C1 segment of cervical spinal cord (tissue), 14 donors: ENCODE data around the gene WNT9B.

Experiments used
- DNase-seq, 14 donors: peaks; one replicate each; lab custom pipeline; 2025; lab: John Stamatoyannopoulos, UW

The WNT9B gene

GRCh38 chr17:46853896-46854444 lies 2.6 kb downstream of the WNT9B start:
- DNase-seq = no peak

GRCh38 chr17:46854515-46854914 lies 3.1 kb downstream of the WNT9B start:
- DNase-seq = no peak

GRCh38 chr17:46854948-46855347 lies 3.6 kb downstream of the WNT9B start:
- no peak for DNase-seq

- no peak for DNase-seq
Measured at GRCh38 chr17:46857600-46857999, 6.2 kb downstream of the WNT9B start.

GRCh38 chr17:46859996-46860395 lies 8.6 kb downstream of the WNT9B start:
- no peak for DNase-seq

GRCh38 chr17:46862949-46863348 lies 11.6 kb downstream of the WNT9B start:
- DNase-seq = no peak

- DNase-seq = no peak
Measured at GRCh38 chr17:46863383-46864121, 12.2 kb downstream of the WNT9B start.

- no peak for DNase-seq
Measured at GRCh38 chr17:46865100-46865499, 13.7 kb downstream of the WNT9B start.

- DNase-seq = no peak
Measured at GRCh38 chr17:46866325-46866724, 14.9 kb downstream of the WNT9B start.

GRCh38 chr17:46866747-46867146 lies 15.4 kb downstream of the WNT9B start:
- no peak for DNase-seq

- no peak for DNase-seq
Measured at GRCh38 chr17:46868689-46869187, 17.4 kb downstream of the WNT9B start.

GRCh38 chr17:46869296-46869695 lies 17.9 kb downstream of the WNT9B start:
- DNase-seq = no peak

- DNase-seq = no peak
Measured at GRCh38 chr17:46869975-46870803, 18.8 kb downstream of the WNT9B start.

GRCh38 chr17:46872421-46872820 lies 21.0 kb downstream of the WNT9B start:
- DNase-seq = no peak

GRCh38 chr17:46873941-46874645 lies 22.7 kb downstream of the WNT9B start:
- no peak for DNase-seq

- no peak for DNase-seq
Measured at GRCh38 chr17:46874906-46875305, 23.5 kb downstream of the WNT9B start.

GRCh38 chr17:46875849-46876352 lies 24.5 kb downstream of the WNT9B start:
- no peak for DNase-seq

- peak in 1 of 14 donors; percentile 91 for DNase-seq
Measured at GRCh38 chr17:46876353-46876887, 25.0 kb downstream of the WNT9B start.

- no peak for DNase-seq
Measured at GRCh38 chr17:46876926-46877325, 25.5 kb downstream of the WNT9B start.

- no peak for DNase-seq
Measured at GRCh38 chr17:46877466-46877865, 26.1 kb downstream of the WNT9B start.

GRCh38 chr17:46878055-46878454 lies 26.7 kb downstream of the WNT9B start:
- peak in 8 of 14 donors; percentile 4 to 68 (median 14) for DNase-seq
